ENCODE data around the gene SLC2A6. TPM values are rescaled to one million over a fixed set of nuclear protein-coding genes. Genes with fewer than 3 reads are reported as not detected.
A peak's percentile ranks its signal among the peaks of the same experiment; 100 is the strongest.

SLC2A6 gene
- total and polyA plus RNA-seq, 10 of the 15 experiments (the other 5 are each of a cell fraction or from before 2014, with no cell fraction given): 1.1 to 37.9 (median 18.3) TPM

GRCh38 chr9:133478851-133479711 lies at the start of gene SLC2A6 (continued):
- peak; percentile 84 for TF ChIP-seq GATAD2B (conservative IDR thresholded peaks at IDR 0.05; ENCODE audit: low read depth)
- peak; percentile 73 for TF ChIP-seq LARP7 (IDR thresholded peaks at IDR 0.05)
- TF ChIP-seq POLR2A (IDR thresholded peaks at IDR 0.05; ENCODE audit: low read depth, low read length): peak; percentile 88
- no peak for TF ChIP-seq ZNF217 (IDR thresholded peaks at IDR 0.05)
- no peak for TF ChIP-seq ZBTB11 (CRISPR knock-in tag; IDR thresholded peaks at IDR 0.05)
- TF ChIP-seq SUZ12 (IDR thresholded peaks at IDR 0.05; ENCODE audit: unreplicated experiment): no peak
- TF ChIP-seq TCF3 (IDR thresholded peaks at IDR 0.05; ENCODE audit: borderline replicate concordance, insufficient read depth, low read depth, low read length): no peak
- TF ChIP-seq NR2F1 (conservative IDR thresholded peaks at IDR 0.05): peak; percentile 88
- no peak for TF ChIP-seq WRNIP1 (IDR thresholded peaks at IDR 0.05; ENCODE audit: borderline replicate concordance, low read depth, low read length)
- peak; percentile 95 for TF ChIP-seq NFYB (IDR thresholded peaks at IDR 0.05; ENCODE audit: insufficient read depth, low read depth, low read length)
- TF ChIP-seq RELA (IDR thresholded peaks at IDR 0.05; ENCODE audit: borderline replicate concordance, partially characterized antibody): peak; percentile 16
- no peak for TF ChIP-seq SMC3 (IDR thresholded peaks at IDR 0.05; ENCODE audit: borderline replicate concordance, low read length)
- no peak for TF ChIP-seq SMAD1 (IDR thresholded peaks at IDR 0.05; ENCODE audit: low read depth, partially characterized antibody)
- no peak; the same call in 1 of the 2 replicates for TF ChIP-seq POLR2AphosphoS5 (IDR thresholded peaks at IDR 0.05; ENCODE audit: low read length)
- TF ChIP-seq TBL1XR1 (IDR thresholded peaks at IDR 0.05; ENCODE audit: low read depth, low read length): no peak
- TF ChIP-seq FOXK2 (IDR thresholded peaks at IDR 0.05): no peak
- TF ChIP-seq ZSCAN29 (IDR thresholded peaks at IDR 0.05): no peak
- no peak for TF ChIP-seq ZBTB4 (CRISPR knock-in tag; IDR thresholded peaks at IDR 0.05)
- 0 out of 2 replicates have a peak, but pooled peaks have one; percentile 32 for TF ChIP-seq CREB1 (IDR thresholded peaks at IDR 0.05; ENCODE audit: low read depth)
- TF ChIP-seq RBBP5 (conservative IDR thresholded peaks at IDR 0.05): no peak
- TF ChIP-seq RCOR1 (conservative IDR thresholded peaks at IDR 0.05; ENCODE audit: low read depth, low read length): no peak
- TF ChIP-seq SRF (IDR thresholded peaks at IDR 0.05; ENCODE audit: low read depth in 2 of 2, low read length in 2 of 2): no peak
- TF ChIP-seq RFX5 (IDR thresholded peaks at IDR 0.05; ENCODE audit: low read depth, low read length): peak; percentile 45; the same call in 1 of the 2 replicates
